GM04504 (cell line): ENCODE data around the gene CACUL1.

ENCODE experiments used
- DNase-seq: peaks from one replicate; pipeline ENCODE4 v3.0.0-alpha.2; 2012; ENCODE audit warnings: low read depth

CACUL1 gene

GRCh38 chr10:118635674-118636402, 118.9 kb downstream of the CACUL1 start:
- DNase-seq = no peak

- DNase-seq = no peak
These were observed 121.0 kb downstream of the CACUL1 start for GRCh38 chr10:118633786-118634185.

- peak; percentile 42 for DNase-seq
These were observed 125.6 kb downstream of the CACUL1 start for GRCh38 chr10:118629211-118629610.

GRCh38 chr10:118628397-118628796, 126.4 kb downstream of the CACUL1 start:
- no peak for DNase-seq

GRCh38 chr10:118626953-118627352, 127.8 kb downstream of the CACUL1 start:
- no peak for DNase-seq
